D341Med (cell line): ENCODE results near the gene RPL36.
"Not testable (repeated sequence)": the region's sequence is repeated elsewhere in the genome, so short reads cannot be mapped to it uniquely, and the experiment has no call there.

ENCODE experiments used
- DNase-seq: peaks from one replicate; pipeline ENCODE4 v3.0.0; 2012; ENCODE audit warnings: low spot score

The RPL36 gene

GRCh38 chr19:5706876-5707573 is 16.9 kb downstream of the RPL36 start:
- no peak for DNase-seq

GRCh38 chr19:5707576-5708575 is 17.8 kb downstream of the RPL36 start:
- no peak for DNase-seq

GRCh38 chr19:5711025-5711424 is 20.9 kb downstream of the RPL36 start:
- peak; percentile 12 for DNase-seq

- DNase-seq: peak; percentile 18
Measured at GRCh38 chr19:5711713-5712161, 21.6 kb downstream of the RPL36 start.

GRCh38 chr19:5713228-5713627 is 23.1 kb downstream of the RPL36 start:
- no peak for DNase-seq

- DNase-seq: peak; percentile 71
Measured at GRCh38 chr19:5714816-5715215, 24.7 kb downstream of the RPL36 start.

GRCh38 chr19:5717215-5717935 is 27.3 kb downstream of the RPL36 start:
- no peak for DNase-seq

GRCh38 chr19:5718037-5718578 is 28.0 kb downstream of the RPL36 start:
- no peak for DNase-seq

- DNase-seq: no peak
Measured at GRCh38 chr19:5718579-5719273, 28.6 kb downstream of the RPL36 start.

- no peak for DNase-seq
Measured at GRCh38 chr19:5719274-5719960, 29.3 kb downstream of the RPL36 start.

- DNase-seq: peak; percentile 99
Measured at GRCh38 chr19:5719961-5720790, 30.1 kb downstream of the RPL36 start, which contains the start of the genes CATSPERD and LONP1. Gene CATSPERD (plus strand): TSS chr19:5720637. CDS start chr19:5720738, 101 bp downstream. Gene LONP1 (minus strand): TSS chr19:5720146. CDS start chr19:5720132, 14 bp downstream.

- DNase-seq: no peak
Measured at GRCh38 chr19:5727453-5728050, 37.5 kb downstream of the RPL36 start.

GRCh38 chr19:5733172-5733571 is 43.1 kb downstream of the RPL36 start:
- DNase-seq: not testable (repeated sequence)

- no peak for DNase-seq
Measured at GRCh38 chr19:5738423-5738822, 48.3 kb downstream of the RPL36 start.
